ENCODE results near the gene AKAP13.

- TF ChIP-seq PBX3 (CRISPR knock-in tag; IDR thresholded peaks at IDR 0.05; ENCODE audit: borderline replicate concordance) (no peak), CTCF (CRISPR knock-in tag; IDR thresholded peaks at IDR 0.05) (no peak), CREB1 (IDR thresholded peaks at IDR 0.05) (no peak), CREB1 (CRISPR knock-in tag; IDR thresholded peaks at IDR 0.05) (no peak), ZNF709 (CRISPR knock-in tag; IDR thresholded peaks at IDR 0.05) (no peak), MYPOP (CRISPR knock-in tag; IDR thresholded peaks at IDR 0.05) (no peak), MIER3 (CRISPR knock-in tag; IDR thresholded peaks at IDR 0.05; ENCODE audit: borderline replicate concordance) (no peak), ZNF33A (CRISPR knock-in tag; IDR thresholded peaks at IDR 0.05; ENCODE audit: borderline replicate concordance) (no peak), NONO (IDR thresholded peaks at IDR 0.05) (no peak), NONO (CRISPR knock-in tag; conservative IDR thresholded peaks at IDR 0.05) (no peak), ZNF660 (CRISPR knock-in tag; IDR thresholded peaks at IDR 0.05; ENCODE audit: borderline replicate concordance, low read depth) (no peak), KDM2A (CRISPR knock-in tag; IDR thresholded peaks at IDR 0.05; ENCODE audit: borderline replicate concordance, low read depth) (no peak), ZNF556 (CRISPR knock-in tag; IDR thresholded peaks at IDR 0.05; ENCODE audit: borderline replicate concordance) (no peak)
Measured at GRCh38 chr15:85383470-85384148, 3.2 kb downstream of the AKAP13 start.
